Amniotic epithelial cell (primary cell): ENCODE results near the gene INCA1.
"Not testable (repeated sequence)": the region's sequence is repeated elsewhere in the genome, so short reads cannot be mapped to it uniquely, and the experiment has no call there.

Source experiments
- DNase-seq: peaks from one replicate; pipeline ENCODE4 v3.0.0-alpha.2; 2010; ENCODE audit warnings: low read depth

INCA1 gene

GRCh38 chr17:4997302-4998026 lies at the start of gene INCA1, which contains the start of gene KIF1C:
Gene INCA1 (minus strand): TSS chr17:4997522. CDS start chr17:4994437, 3,085 bp downstream.
Gene KIF1C (plus strand): TSS chr17:4997950. CDS start chr17:5000247, 2,297 bp downstream.
- DNase-seq: peak; percentile 78

- DNase-seq: no peak
Measured at GRCh38 chr17:5045496-5045895, 48.2 kb upstream of the INCA1 start.

GRCh38 chr17:5044630-5045029 lies 47.3 kb upstream of the INCA1 start:
- DNase-seq: no peak

- DNase-seq: no peak
Measured at GRCh38 chr17:5043524-5043923, 46.2 kb upstream of the INCA1 start.

GRCh38 chr17:5042157-5043022 lies 45.1 kb upstream of the INCA1 start:
- no peak for DNase-seq

GRCh38 chr17:5035315-5035714 lies 38.0 kb upstream of the INCA1 start, which contains the start of gene SLC52A1:
Gene SLC52A1 (minus strand): TSS chr17:5035426. CDS start chr17:5034606, 820 bp downstream.
- no peak for DNase-seq

GRCh38 chr17:5034651-5035050 lies 37.3 kb upstream of the INCA1 start:
- no peak for DNase-seq

GRCh38 chr17:5034063-5034462 lies 36.7 kb upstream of the INCA1 start:
- DNase-seq: no peak

GRCh38 chr17:5033352-5034015 lies 36.2 kb upstream of the INCA1 start:
- no peak for DNase-seq

- DNase-seq: no peak
Measured at GRCh38 chr17:5032865-5033264, 35.5 kb upstream of the INCA1 start.

- DNase-seq: peak; percentile 65
Measured at GRCh38 chr17:5031365-5032082, 34.2 kb upstream of the INCA1 start.

GRCh38 chr17:5030168-5030567 lies 32.8 kb upstream of the INCA1 start:
- DNase-seq: not testable (repeated sequence)

GRCh38 chr17:5027916-5028315 lies 30.6 kb upstream of the INCA1 start:
- no peak for DNase-seq

GRCh38 chr17:5027299-5027698 lies 30.0 kb upstream of the INCA1 start:
- no peak for DNase-seq

- no peak for DNase-seq
Measured at GRCh38 chr17:5024604-5025003, 27.3 kb upstream of the INCA1 start.

- DNase-seq: no peak
Measured at GRCh38 chr17:5023588-5024147, 26.3 kb upstream of the INCA1 start.

- no peak for DNase-seq
Measured at GRCh38 chr17:5022171-5022711, 24.9 kb upstream of the INCA1 start.

- no peak for DNase-seq
Measured at GRCh38 chr17:5020502-5021023, 23.2 kb upstream of the INCA1 start.

GRCh38 chr17:5019475-5019956 lies 22.2 kb upstream of the INCA1 start:
- peak; percentile 22 for DNase-seq

- no peak for DNase-seq
Measured at GRCh38 chr17:5014357-5014756, 17.0 kb upstream of the INCA1 start.

- DNase-seq: peak; percentile 43
Measured at GRCh38 chr17:5011928-5012327, 14.6 kb upstream of the INCA1 start.
